ENCODE results near the gene PTPA. TPM values are rescaled to one million over a fixed set of nuclear protein-coding genes. Genes with fewer than 3 reads are reported as not detected.

Gene PTPA
- total and polyA plus RNA-seq, 2 of the 4 experiments (the other 2 are of a cell fraction) = 124 to 149 TPM

- BruUV-seq (replicated peaks) = no TSS peak
- Histone ChIP-seq H2AK5ac (ENCODE audit: low read depth, low read length) (no peak overlapping the region), H3K27me3 (ENCODE audit: control insufficient read depth, insufficient read depth, low read length) (no peaks in the 10 kb centered on the region), H3K4me2 (ENCODE audit: low read depth, low read length) (no peak overlapping the region), H2AFZ (replicated peaks; ENCODE audit: low read length, poor library complexity) (no peak overlapping the region), H2BK5ac (ENCODE audit: low read depth, low read length, poor library complexity, severe bottlenecking) (no peak overlapping the region), H3K23ac (ENCODE audit: low read depth, low read length) (no peak overlapping the region), H3K4me3 (ENCODE audit: insufficient read depth, low read depth, low read length) (no peak overlapping the region), H4K5ac (ENCODE audit: low read depth, low read length) (no peak overlapping the region), H4K8ac (ENCODE audit: low read depth in 2 of 2, low read length in 2 of 2) (no peak overlapping the region), H3K36me3 (ENCODE audit: control insufficient read depth, insufficient read depth, low read length) (peaks cover 4% of the 10 kb centered on the region; the same call in 1 of the 2 replicates), H4K20me1 (ENCODE audit: insufficient read depth, low read length) (peaks cover 13% of the 10 kb centered on the region), H2AK9ac (replicated peaks; ENCODE audit: low read depth, low read length, poor library complexity) (no peak overlapping the region), H3K4me1 (ENCODE audit: control insufficient read depth, insufficient read depth, low read length) (no peaks in the 10 kb centered on the region), H2BK120ac (ENCODE audit: low read depth, low read length) (no peak overlapping the region), H3K9me3 (ENCODE audit: control insufficient read depth, insufficient read depth, low read length) (no peaks in the 10 kb centered on the region), H3K9me1 (ENCODE audit: insufficient read depth, low read length) (peaks cover 6% of the 10 kb centered on the region), H4K91ac (ENCODE audit: insufficient read depth, low read depth, low read length) (no peak overlapping the region), H3K18ac (ENCODE audit: low read depth, low read length) (no peak overlapping the region), H2BK15ac (ENCODE audit: low read depth, low read length) (no peak overlapping the region), H3K4ac (ENCODE audit: low read depth, low read length) (no peak overlapping the region), H3K27ac (ENCODE audit: insufficient read depth, low read length) (no peak overlapping the region), H3K14ac (replicated peaks; ENCODE audit: low read depth, low read length) (no peak overlapping the region), H3K79me1 (ENCODE audit: low read depth in 1 of 2, low read length in 2 of 2) (peaks cover 0 to 6% of the 10 kb centered on the region in 2 experiments; a peak in 1 of 4 replicates), H3K56ac (ENCODE audit: extremely low read depth, insufficient read depth, low read length) (no peak overlapping the region), H2BK20ac (ENCODE audit: low read depth, low read length) (no peak overlapping the region), H3K9ac (ENCODE audit: low read depth, low read length) (no peak overlapping the region)
- DNase-seq (no peak), ATAC-seq (ENCODE audit: low read depth) (no peak)
- CTCF ChIA-PET = no interaction called here
- 100% methylated on average over 1 of the region's 5 CpGs; no CpG with 5 or more reads in 1 of the 2 experiments for WGBS, 2 experiments (ENCODE audit: extremely low coverage in 2 of 2, insufficient read length in 1 of 2)
- dilution Hi-C loops (cut with HindIII; ENCODE audit: low sequenced_read_pairs, unreplicated experiment) = no loop called here
- POLR2A ChIA-PET (ENCODE audit: unreplicated experiment) = no interaction called here
- TF ChIP-seq CTCF (conservative IDR thresholded peaks at IDR 0.05; ENCODE audit: low read depth, low read length) = no peak
- TF ChIP-seq BHLHE40 (IDR thresholded peaks at IDR 0.05; ENCODE audit: low read depth, low read length) = no peak
- no peak for TF ChIP-seq MAFK (IDR thresholded peaks at IDR 0.05; ENCODE audit: low read depth, low read length)
- no peak for TF ChIP-seq SMC3 (IDR thresholded peaks at IDR 0.05; ENCODE audit: low read depth, low read length)
- no peak for TF ChIP-seq NFE2L2 (IDR thresholded peaks at IDR 0.05; ENCODE audit: low read depth, low read length)
- no peak for TF ChIP-seq CHD1 (IDR thresholded peaks at IDR 0.05; ENCODE audit: low read depth, low read length)
- TF ChIP-seq MXI1 (IDR thresholded peaks at IDR 0.05; ENCODE audit: borderline replicate concordance, low read depth, low read length) = no peak
- no peak for TF ChIP-seq RAD21 (IDR thresholded peaks at IDR 0.05; ENCODE audit: low read length)
- no peak for TF ChIP-seq POLR2A (IDR thresholded peaks at IDR 0.05; ENCODE audit: low read depth, low read length)
- TF ChIP-seq CEBPB (IDR thresholded peaks at IDR 0.05; ENCODE audit: low read depth, low read length) = no peak
- intact Hi-C loops (cut with micrococcal nuclease) = no loop called here
- in situ Hi-C loops (cut with MboI; ENCODE audit: low sequenced_read_pairs) = no loop called here
These were observed 70.0 kb downstream of the PTPA start for GRCh38 chr9:129181246-129181645.

All from IMR-90 (cell line).